ENCODE results near the gene RPF1.
A peak's percentile ranks its signal among the peaks of the same experiment; 100 is the strongest.
"Not testable (repeated sequence)": the region's sequence is repeated elsewhere in the genome, so short reads cannot be mapped to it uniquely, and the experiment has no call there.

RPF1 gene

DNA sequence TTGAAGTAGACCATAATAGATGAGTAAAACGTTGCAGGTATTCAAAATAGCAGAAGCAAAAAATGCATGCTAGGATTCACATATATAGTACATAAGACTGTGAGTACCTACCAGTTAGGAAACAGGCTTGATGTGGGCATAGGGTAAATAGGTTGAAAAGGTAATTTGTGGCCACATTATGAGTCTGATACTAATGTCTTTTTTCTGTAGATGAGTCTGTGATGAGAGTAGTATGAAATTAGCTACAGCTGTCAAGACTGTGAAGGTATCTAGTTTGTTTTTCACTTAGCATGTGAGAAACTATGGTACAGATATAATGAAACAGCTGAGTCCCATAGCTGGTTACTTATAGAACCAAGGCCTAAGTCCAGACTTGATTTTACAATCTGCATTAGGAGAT lies 14.7 kb downstream of the RPF1 start:
- no peak for DNase-seq

- no peak for DNase-seq
These were observed 17.4 kb downstream of the RPF1 start for GRCh38 chr1:84496498-84496897.

GRCh38 chr1:84497631-84498275 lies 18.7 kb downstream of the RPF1 start:
- DNase-seq: no peak

GRCh38 chr1:84502927-84503326 lies 23.9 kb downstream of the RPF1 start:
- no peak for DNase-seq

DNA sequence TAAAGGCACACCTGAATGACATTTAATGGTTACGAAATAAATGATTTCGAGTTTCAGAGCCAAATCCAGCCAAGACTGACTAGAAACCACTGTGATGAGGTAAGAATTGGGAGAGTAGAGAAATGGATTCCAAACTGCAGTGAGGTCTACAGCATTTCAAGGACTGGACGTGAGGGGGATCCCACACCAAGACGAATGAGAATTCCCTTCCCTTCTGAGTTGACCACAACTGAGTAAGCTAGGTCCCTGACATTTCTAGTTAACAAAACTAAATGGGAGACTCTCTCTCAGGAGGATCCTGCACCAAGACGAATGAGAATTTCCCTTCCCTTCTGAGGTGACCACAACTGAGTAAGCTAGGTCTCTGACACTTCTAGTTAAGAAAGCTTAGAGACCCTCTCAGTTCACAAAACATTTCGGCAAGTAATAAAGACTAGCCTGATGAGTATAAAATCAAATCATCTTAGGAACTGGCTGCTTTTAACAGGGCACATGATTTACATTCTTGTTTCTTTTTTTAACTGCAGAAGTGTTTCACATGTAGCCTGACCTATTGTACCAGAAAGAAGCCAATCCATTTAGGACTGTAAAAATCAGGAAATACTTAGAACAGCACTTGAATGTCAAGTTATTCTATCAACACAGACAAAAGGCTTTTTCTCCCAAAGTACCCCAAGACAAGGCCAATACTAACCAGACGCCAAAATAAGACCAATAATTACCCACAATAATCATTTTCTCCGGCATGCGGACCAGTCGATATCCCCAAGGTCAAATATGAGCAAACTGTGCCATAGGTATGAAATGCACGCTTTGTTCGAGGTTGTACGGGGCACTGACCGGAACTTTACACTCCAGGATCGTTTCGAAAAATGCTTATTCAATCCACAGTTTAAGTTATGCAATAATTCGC lies 25.8 kb downstream of the RPF1 start:
- peak in 1 of 2 donors; percentile 21 for DNase-seq

DNA sequence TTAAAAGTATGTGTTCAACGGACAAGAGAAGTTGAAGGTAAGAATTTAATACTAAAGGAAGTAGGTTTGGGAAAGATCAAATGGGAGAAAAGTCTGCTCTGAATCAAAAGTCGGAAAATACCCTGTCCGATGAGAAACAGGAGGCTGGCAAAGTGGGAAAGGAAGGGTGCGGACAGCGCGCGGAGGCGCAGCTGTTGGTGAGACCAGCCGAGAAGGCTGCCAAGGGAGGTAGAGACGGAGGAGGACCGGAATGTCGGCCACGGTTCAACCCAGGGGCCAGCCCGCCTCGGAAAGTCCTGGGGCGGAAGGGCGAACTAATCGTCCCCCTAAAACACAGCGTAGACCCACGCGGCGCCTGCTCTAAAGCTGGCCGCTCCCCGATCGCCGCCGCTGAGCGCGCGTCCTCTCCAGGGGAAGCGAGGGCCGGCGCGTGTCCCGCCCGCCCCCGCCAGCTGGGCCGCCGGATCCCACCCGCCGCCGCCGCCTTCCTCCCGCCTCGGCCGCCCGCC lies 26.5 kb downstream of the RPF1 start:
- peak in 1 of 2 donors; percentile 13 for DNase-seq

GRCh38 chr1:84506002-84506728 lies 27.1 kb downstream of the RPF1 start, which contains the start of the genes GNG5 and SPATA1:
GNG5 (minus strand) TSS chr1:84506581; CDS start chr1:84506091, 490 bp downstream.
SPATA1 (plus strand) TSS chr1:84506386; CDS start chr1:84516360, 9,974 bp downstream.
- peak; percentile 96 to 97 for DNase-seq

DNA sequence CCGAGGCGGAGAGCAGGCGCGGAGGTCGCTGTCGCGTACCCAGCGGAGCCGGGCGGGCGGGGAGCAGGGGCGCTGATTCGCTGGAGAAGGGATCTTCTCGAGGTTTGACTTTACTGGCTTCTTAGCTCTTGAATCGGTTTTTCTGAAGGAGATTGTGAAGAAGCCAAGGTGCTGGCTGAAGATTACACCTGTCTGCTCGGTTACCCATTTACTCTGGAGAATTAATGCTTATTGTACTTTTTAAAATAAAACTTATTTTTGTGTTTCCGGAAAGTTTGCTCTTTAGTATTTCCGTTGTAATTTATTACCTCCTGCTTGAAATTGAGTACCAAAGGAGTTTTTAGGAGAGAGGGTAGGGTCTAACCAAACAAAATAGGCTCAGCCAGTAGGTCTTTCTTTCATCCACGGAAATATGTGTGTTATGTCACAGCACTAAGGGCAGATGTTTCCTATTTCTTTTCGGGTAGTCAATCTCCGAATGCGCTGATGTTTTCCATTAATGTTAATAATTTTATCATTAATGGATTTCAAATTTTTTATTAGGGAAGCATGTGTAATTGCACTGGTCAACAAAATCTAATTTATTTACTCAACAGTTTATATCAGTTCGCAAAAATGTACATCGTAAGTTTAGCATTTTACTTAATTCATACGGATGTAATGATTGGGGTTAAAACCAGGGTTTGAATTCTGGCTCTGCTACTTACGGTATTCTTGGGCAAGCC lies 27.8 kb downstream of the RPF1 start:
- no peak for DNase-seq

DNA sequence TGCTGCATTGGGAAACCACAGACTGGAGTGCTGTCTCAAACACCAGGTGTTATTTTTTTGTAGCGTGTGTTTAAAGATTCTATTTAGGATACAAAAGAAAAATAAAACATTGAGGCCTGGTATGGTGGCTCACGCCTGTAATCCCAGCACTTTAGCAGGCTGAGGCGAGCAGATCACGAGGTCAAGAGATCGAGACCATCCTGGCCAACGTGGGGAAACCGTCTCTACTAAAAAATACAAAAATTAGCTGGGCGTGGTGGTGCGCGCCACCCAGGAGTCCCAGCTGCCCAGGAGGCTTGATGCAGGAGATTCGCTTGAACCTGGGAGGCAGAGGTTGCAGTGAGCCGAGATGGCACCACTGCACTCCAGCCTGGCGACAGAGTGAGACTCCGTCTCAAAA lies 28.8 kb downstream of the RPF1 start:
- not testable (repeated sequence) for DNase-seq

- DNase-seq: no peak
These were observed 29.4 kb downstream of the RPF1 start for GRCh38 chr1:84508510-84508909.

DNA sequence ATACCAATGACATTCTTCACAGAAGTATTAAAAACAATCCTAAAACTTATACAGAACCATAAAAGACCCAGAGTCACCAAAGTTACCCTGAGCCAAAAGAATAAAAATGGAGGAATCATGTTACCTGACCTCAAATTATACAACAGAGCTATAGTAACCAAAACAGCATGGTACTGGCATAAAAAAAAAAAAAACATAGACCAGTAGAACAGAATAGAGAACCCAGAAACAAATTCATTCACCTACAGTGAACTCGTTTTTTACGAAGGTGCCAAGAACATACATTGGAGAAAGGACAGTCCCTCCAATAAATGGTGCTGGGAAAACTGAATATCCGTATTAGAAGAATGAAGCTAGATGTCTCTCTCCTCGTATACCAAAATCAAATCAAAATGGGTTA lies 30.0 kb downstream of the RPF1 start:
- DNase-seq: no peak

DNA sequence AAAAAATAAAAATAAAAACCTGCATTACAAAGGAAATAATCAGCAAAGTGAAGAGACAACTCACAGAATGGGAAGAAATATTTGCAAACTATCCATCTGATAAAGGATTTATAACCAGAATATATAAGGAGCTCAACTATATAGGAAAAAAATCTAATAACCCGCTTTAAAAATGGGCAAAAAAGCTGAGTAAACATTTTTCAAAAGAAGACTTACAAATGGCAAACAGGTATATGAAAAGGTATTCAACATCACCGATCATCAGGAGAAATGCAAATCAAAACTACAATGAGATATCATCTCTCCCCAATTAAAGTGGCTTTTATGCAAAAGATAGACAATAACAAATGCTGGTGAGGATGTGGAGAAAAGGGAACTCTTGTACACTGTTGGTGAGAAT lies 31.1 kb downstream of the RPF1 start:
- no peak for DNase-seq

- no peak for DNase-seq
These were observed 31.6 kb downstream of the RPF1 start for GRCh38 chr1:84510668-84511067.

- no peak for DNase-seq
These were observed 45.5 kb downstream of the RPF1 start for GRCh38 chr1:84524590-84524989.

- DNase-seq: no peak
These were observed 46.7 kb downstream of the RPF1 start for GRCh38 chr1:84525779-84526178.

- no peak for DNase-seq
These were observed 59.5 kb downstream of the RPF1 start for GRCh38 chr1:84538599-84538998.

DNA sequence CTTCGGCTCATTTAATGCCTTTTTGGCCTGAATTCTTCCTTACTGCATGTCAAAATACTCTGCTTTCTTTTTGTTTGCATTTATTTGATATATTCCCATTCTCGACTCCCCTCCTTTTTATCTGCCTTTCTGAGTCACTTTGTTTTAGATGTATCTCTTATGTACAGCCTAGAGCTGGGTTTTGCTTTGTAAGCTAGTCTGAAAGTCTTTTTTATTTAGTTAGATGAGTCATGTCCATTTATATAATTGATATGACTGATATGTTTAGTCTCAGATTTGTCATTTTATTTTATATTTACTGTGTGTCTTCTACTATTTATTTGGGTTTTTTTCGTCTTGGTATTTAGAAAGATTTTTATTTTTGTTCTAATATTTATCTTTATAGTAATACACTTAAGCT lies 60.9 kb downstream of the RPF1 start:
- DNase-seq: no peak

- DNase-seq: no peak
These were observed 61.7 kb downstream of the RPF1 start for GRCh38 chr1:84540759-84541158.

GRCh38 chr1:84541679-84542078 lies 62.6 kb downstream of the RPF1 start:
- DNase-seq: peak in 1 of 2 donors; percentile 8

All from CD4-positive, alpha-beta T cell treated with Interleukin-4 for 1 hour (primary cell).